Mesenchymal stem cell (in vitro differentiated cells and primary cell): ENCODE results near the gene LPCAT3.

Experiments
- DNase-seq: peaks from one replicate; pipeline ENCODE4 v3.0.0-alpha.2; 2013
- H2AFZ ChIP-seq: one replicate; pipeline ENCODE4 v1.6.1; 2013; ENCODE audit warnings: low read depth, mild to moderate bottlenecking, control low read depth, inconsistent platforms, low read length, moderate library complexity
- H2AK5ac ChIP-seq: 2 replicates; pipeline ENCODE4 v1.6.1; 2013; ENCODE audit warnings: low read length, moderate library complexity, mild to moderate bottlenecking, inconsistent platforms; ENCODE audit not compliant: severe bottlenecking
- H2BK120ac ChIP-seq: one replicate; pipeline ENCODE4 v1.6.1; 2013; ENCODE audit warnings: low read depth, mild to moderate bottlenecking, inconsistent platforms, low read length, moderate library complexity
- H2BK12ac ChIP-seq, 2 experiments: one replicate each; pipeline ENCODE4 v1.6.1; 2013; ENCODE audit warnings: inconsistent platforms in 2 of 2, low read length in 2 of 2, mild to moderate bottlenecking in 2 of 2, moderate library complexity in 2 of 2, control low read depth in 1 of 2
- H2BK15ac ChIP-seq: one replicate; pipeline ENCODE4 v1.6.1; 2013; ENCODE audit warnings: mild to moderate bottlenecking, low read depth, inconsistent platforms; ENCODE audit not compliant: poor library complexity, severe bottlenecking
- H2BK5ac ChIP-seq: 2 replicates; pipeline ENCODE4 v1.6.1; 2013; ENCODE audit warnings: low read depth, mild to moderate bottlenecking, low read length, control low read depth, inconsistent platforms; ENCODE audit not compliant: poor library complexity, severe bottlenecking
- H3K14ac ChIP-seq, 2 experiments: one replicate each; pipeline ENCODE4 v1.6.1; 2013; ENCODE audit warnings: inconsistent platforms in 2 of 2, low read length in 2 of 2, control low read depth in 1 of 2, mild to moderate bottlenecking in 1 of 2, moderate library complexity in 1 of 2
- H3K18ac ChIP-seq, 2 experiments: one replicate each; pipeline ENCODE4 v1.6.1; 2013; ENCODE audit warnings: inconsistent platforms in 2 of 2, low read length in 2 of 2, control low read depth in 1 of 2, low read depth in 1 of 2, mild to moderate bottlenecking in 1 of 2
- H3K23ac ChIP-seq, 2 experiments: one replicate each; pipeline ENCODE4 v1.6.1; 2013; ENCODE audit warnings: inconsistent platforms in 2 of 2, low read length in 2 of 2, mild to moderate bottlenecking in 2 of 2, moderate library complexity in 2 of 2, control low read depth in 1 of 2
- H3K27ac ChIP-seq: 2 replicates; pipeline ENCODE4 v1.5.1; 2013; ENCODE audit warnings: mild to moderate bottlenecking, moderate library complexity, low read length, control low read depth, inconsistent platforms; ENCODE audit not compliant: poor library complexity, severe bottlenecking
- H3K27me3 ChIP-seq, 2 experiments: 2 replicates each; pipeline versions ENCODE4 v1.6.1 to v1.7.0; 2013; ENCODE audit warnings: low read length in 2 of 2, mild to moderate bottlenecking in 2 of 2, moderate library complexity in 2 of 2, control low read depth in 1 of 2, inconsistent platforms in 1 of 2; ENCODE audit not compliant: control insufficient read depth in 1 of 2, insufficient read depth in 1 of 2
- H3K36me3 ChIP-seq, 2 experiments: 2 replicates each; pipeline versions ENCODE4 v1.6.1 to v1.7.0; 2013; ENCODE audit warnings: low read length in 2 of 2, control low read depth in 1 of 2, inconsistent platforms in 1 of 2, low read depth in 1 of 2, mild to moderate bottlenecking in 1 of 2; ENCODE audit not compliant: insufficient read depth in 2 of 2, control insufficient read depth in 1 of 2
- H3K4ac ChIP-seq, 2 experiments: one replicate each; pipeline ENCODE4 v1.6.1; 2013; ENCODE audit warnings: inconsistent platforms in 2 of 2, low read length in 2 of 2, mild to moderate bottlenecking in 2 of 2, moderate library complexity in 2 of 2, control low read depth in 1 of 2, low read depth in 1 of 2
- H3K4me1 ChIP-seq: 2 replicates; pipeline ENCODE4 v1.6.1; 2013; ENCODE audit warnings: low read depth, low read length, control low read depth; ENCODE audit not compliant: control insufficient read depth, insufficient read depth
- H3K4me2 ChIP-seq: 2 replicates; pipeline ENCODE4 v1.6.1; 2013; ENCODE audit warnings: low read length, mild to moderate bottlenecking, inconsistent platforms; ENCODE audit not compliant: poor library complexity, severe bottlenecking
- H3K4me3 ChIP-seq, 2 experiments: 2 replicates each; pipeline versions ENCODE4 v1.5.1 to v1.7.0; 2013; ENCODE audit warnings: low read length in 2 of 2, mild to moderate bottlenecking in 2 of 2, control low read depth in 1 of 2, low read depth in 1 of 2; ENCODE audit not compliant: insufficient read depth in 1 of 2
- H3K79me1 ChIP-seq: replicated peaks from 2 replicates; pipeline ENCODE4 v1.6.1; 2013; ENCODE audit warnings: mild to moderate bottlenecking, control low read depth, low read length, inconsistent platforms; ENCODE audit not compliant: poor library complexity, severe bottlenecking
- H3K9ac ChIP-seq: 2 replicates; pipeline ENCODE4 v1.7.0; 2013; ENCODE audit warnings: mild to moderate bottlenecking, low read length, moderate library complexity
- H3K9me3 ChIP-seq: 2 replicates; pipeline ENCODE4 v1.7.0; 2013; ENCODE audit warnings: mild to moderate bottlenecking, low read length; ENCODE audit not compliant: control insufficient read depth
- H4K8ac ChIP-seq: one replicate; pipeline ENCODE4 v1.6.1; 2013; ENCODE audit warnings: inconsistent platforms, mild to moderate bottlenecking, low read length, moderate library complexity
- H4K91ac ChIP-seq: one replicate; pipeline ENCODE4 v1.6.1; 2013; ENCODE audit warnings: mild to moderate bottlenecking, low read length, inconsistent platforms
- WGBS: methylation state at CpG from one replicate; pipeline ENCODE4 v1.1.7; 2013; ENCODE audit warnings: mixed read lengths; 5-methylcytosine and 5-hydroxymethylcytosine counted together

Gene LPCAT3

GRCh38 chr12:7060353-7060954, 42.2 kb upstream of the LPCAT3 start, which contains the start of gene C1S:
Gene C1S (plus strand): TSS chr12:7060718. CDS start chr12:7061913, 1,195 bp downstream.
- H3K4me2 ChIP-seq, result no peak within 1 kb of the TSS
- H2AK5ac ChIP-seq, result peak within 1 kb of the TSS; percentile 67
- H3K79me1 ChIP-seq, result no peaks in the 10 kb centered on the region
- no peak within 1 kb of the TSS for H3K23ac ChIP-seq
- H3K18ac ChIP-seq, result peak within 1 kb of the TSS; percentile 62 to 91
- peak within 1 kb of the TSS; percentile 96 for H3K9ac ChIP-seq
- peak within 1 kb of the TSS; percentile 38 to 90 for H2BK12ac ChIP-seq
- H2BK5ac ChIP-seq, result no peak within 1 kb of the TSS
- H3K27me3 ChIP-seq, result peaks cover 0 to 19% of the 10 kb centered on the region in 2 experiments
- H3K14ac ChIP-seq, result peak within 1 kb of the TSS in 1 of 2 experiments; percentile 46
- H3K9me3 ChIP-seq, result no peaks in the 10 kb centered on the region
- peak within 1 kb of the TSS; percentile 57 for H2BK120ac ChIP-seq
- H2AFZ ChIP-seq, result no peak within 1 kb of the TSS
- peak within 1 kb of the TSS; percentile 80 for H4K91ac ChIP-seq
- H2BK15ac ChIP-seq, result peak within 1 kb of the TSS; percentile 5
- 23% methylated on average over 8 of the region's 10 CpGs for WGBS
- peaks cover 5% of the 10 kb centered on the region for H3K4me1 ChIP-seq
- H3K27ac ChIP-seq, result no peak within 1 kb of the TSS
- H3K4me3 ChIP-seq, result peak within 1 kb of the TSS in 1 of 2 experiments; percentile 93
- peaks cover 0 to 33% of the 10 kb centered on the region in 2 experiments for H3K36me3 ChIP-seq
- H4K8ac ChIP-seq, result peak within 1 kb of the TSS; percentile 94
- H3K4ac ChIP-seq, result peak within 1 kb of the TSS; percentile 67 to 69
- DNase-seq, result peak; percentile 99

- Histone ChIP-seq H3K27me3 (peaks cover 0 to 25% of the 10 kb centered on the region in 2 experiments), H2AFZ (no peak overlapping the region), H3K23ac (no peak overlapping the region), H3K4me1 (peaks cover 5% of the 10 kb centered on the region), H3K36me3 (peaks cover 0 to 26% of the 10 kb centered on the region in 2 experiments), H3K4me2 (no peak overlapping the region), H2BK15ac (no peak overlapping the region), H2AK5ac (no peak overlapping the region), H2BK5ac (no peak overlapping the region), H4K8ac (no peak overlapping the region), H3K79me1 (no peaks in the 10 kb centered on the region), H2BK12ac (peak overlapping the region; percentile 25 to 32), H3K27ac (no peak overlapping the region), H3K18ac (peak overlapping the region in 1 of 2 experiments; percentile 45), H3K9ac (peak overlapping the region; percentile 96), H3K4ac (peak overlapping the region; percentile 40 to 69), H3K4me3 (peak overlapping the region in 1 of 2 experiments; percentile 34), H3K9me3 (no peaks in the 10 kb centered on the region), H4K91ac (no peak overlapping the region), H2BK120ac (peak overlapping the region; percentile 57), H3K14ac (no peak overlapping the region)
- DNase-seq, result no peak
- WGBS, result 94% methylated on average over 4 of the region's 4 CpGs
These were observed 41.5 kb upstream of the LPCAT3 start for GRCh38 chr12:7059780-7060179.

GRCh38 chr12:7058850-7059395, 40.6 kb upstream of the LPCAT3 start:
- no peak overlapping the region for H2BK12ac ChIP-seq
- no peaks in the 10 kb centered on the region for H3K9me3 ChIP-seq
- H3K4me2 ChIP-seq, result no peak overlapping the region
- no peaks in the 10 kb centered on the region for H3K79me1 ChIP-seq
- H3K27ac ChIP-seq, result no peak overlapping the region
- H2AK5ac ChIP-seq, result no peak overlapping the region
- H3K27me3 ChIP-seq, result peaks cover 0 to 28% of the 10 kb centered on the region in 2 experiments
- no peak overlapping the region for H2BK5ac ChIP-seq
- H4K8ac ChIP-seq, result no peak overlapping the region
- no peak overlapping the region for H2BK15ac ChIP-seq
- peaks cover 0 to 18% of the 10 kb centered on the region in 2 experiments for H3K36me3 ChIP-seq
- no peak overlapping the region for H3K18ac ChIP-seq
- no peak for DNase-seq
- H3K14ac ChIP-seq, result no peak overlapping the region
- H3K4me1 ChIP-seq, result peaks cover 5% of the 10 kb centered on the region
- no peak overlapping the region for H3K9ac ChIP-seq
- no peak overlapping the region for H3K4me3 ChIP-seq
- no peak overlapping the region for H2AFZ ChIP-seq
- H2BK120ac ChIP-seq, result no peak overlapping the region
- no peak overlapping the region for H3K23ac ChIP-seq
- H3K4ac ChIP-seq, result no peak overlapping the region
- no peak overlapping the region for H4K91ac ChIP-seq
- 95% methylated on average over 7 of the region's 9 CpGs for WGBS

GRCh38 chr12:7058163-7058845, 40.0 kb upstream of the LPCAT3 start:
- Histone ChIP-seq H3K4me3 (no peak overlapping the region), H2BK5ac (no peak overlapping the region), H2AFZ (no peak overlapping the region), H2BK120ac (no peak overlapping the region), H3K4ac (no peak overlapping the region), H3K27ac (no peak overlapping the region), H3K27me3 (peaks cover 0 to 28% of the 10 kb centered on the region in 2 experiments), H3K36me3 (peaks cover 0 to 12% of the 10 kb centered on the region in 2 experiments), H4K8ac (no peak overlapping the region), H3K4me2 (no peak overlapping the region), H3K9me3 (no peaks in the 10 kb centered on the region), H4K91ac (peak overlapping the region; percentile 44), H3K79me1 (no peaks in the 10 kb centered on the region), H3K4me1 (peaks cover 5% of the 10 kb centered on the region), H2BK15ac (no peak overlapping the region), H3K14ac (no peak overlapping the region), H3K23ac (no peak overlapping the region), H2BK12ac (peak overlapping the region in 1 of 2 experiments; percentile 49), H3K18ac (peak overlapping the region in 1 of 2 experiments; percentile 78), H2AK5ac (no peak overlapping the region), H3K9ac (no peak overlapping the region)
- DNase-seq, result no peak
- 97% methylated on average over 3 of the region's 3 CpGs for WGBS
